Measurements from ENCODE around the gene CHMP1A. TPM values are rescaled to one million over a fixed set of nuclear protein-coding genes. Genes with fewer than 3 reads are reported as not detected.
"Not testable (repeated sequence)": the region's sequence is repeated elsewhere in the genome, so short reads cannot be mapped to it uniquely, and the experiment has no call there.

The CHMP1A gene
- total RNA-seq, 1 experiment from 2014 or later, result 159 TPM

DNA sequence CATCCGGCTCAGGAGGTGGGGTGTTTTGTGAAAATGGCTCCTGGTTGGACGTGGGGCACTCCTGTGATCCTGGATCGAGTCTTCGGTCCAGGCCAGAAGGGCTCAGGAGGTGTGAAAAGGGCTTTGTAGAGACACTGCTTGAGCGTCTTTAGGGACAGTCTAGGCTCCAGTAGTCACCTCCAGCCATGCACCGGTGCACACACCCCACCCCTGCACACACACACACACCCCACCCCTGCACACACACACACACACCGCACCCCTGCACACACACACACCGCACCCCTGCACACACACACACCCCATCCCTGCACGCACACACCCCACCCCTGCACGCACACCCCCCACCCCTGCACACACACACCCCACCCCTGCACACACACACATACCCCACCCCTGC is 19.1 kb downstream of the CHMP1A start:
- peaks cover 8% of the 10 kb centered on the region for H3K4me1 Mint-ChIP-seq (ENCODE audit: low read depth, unreplicated experiment)
- no TSS peak for BruUV-seq (replicated peaks)
- Histone ChIP-seq H3K27me3 (replicated peaks; ENCODE audit: control insufficient read depth, insufficient read depth, low read length) (no peaks in the 10 kb centered on the region; the same call in 1 of the 2 replicates), H3K4me1 (no peaks in the 10 kb centered on the region), H3K4me3 (ENCODE audit: low read depth, low read length) (no peak overlapping the region), H3K36me3 (ENCODE audit: control insufficient read depth, insufficient read depth, low read length) (no peaks in the 10 kb centered on the region; the same call in 1 of the 2 replicates), H3K9me3 (no peaks in the 10 kb centered on the region)
- H3K36me3 Mint-ChIP-seq (ENCODE audit: insufficient read depth, unreplicated experiment), result peaks cover 31% of the 10 kb centered on the region
- TF ChIP-seq, protein P1, sequence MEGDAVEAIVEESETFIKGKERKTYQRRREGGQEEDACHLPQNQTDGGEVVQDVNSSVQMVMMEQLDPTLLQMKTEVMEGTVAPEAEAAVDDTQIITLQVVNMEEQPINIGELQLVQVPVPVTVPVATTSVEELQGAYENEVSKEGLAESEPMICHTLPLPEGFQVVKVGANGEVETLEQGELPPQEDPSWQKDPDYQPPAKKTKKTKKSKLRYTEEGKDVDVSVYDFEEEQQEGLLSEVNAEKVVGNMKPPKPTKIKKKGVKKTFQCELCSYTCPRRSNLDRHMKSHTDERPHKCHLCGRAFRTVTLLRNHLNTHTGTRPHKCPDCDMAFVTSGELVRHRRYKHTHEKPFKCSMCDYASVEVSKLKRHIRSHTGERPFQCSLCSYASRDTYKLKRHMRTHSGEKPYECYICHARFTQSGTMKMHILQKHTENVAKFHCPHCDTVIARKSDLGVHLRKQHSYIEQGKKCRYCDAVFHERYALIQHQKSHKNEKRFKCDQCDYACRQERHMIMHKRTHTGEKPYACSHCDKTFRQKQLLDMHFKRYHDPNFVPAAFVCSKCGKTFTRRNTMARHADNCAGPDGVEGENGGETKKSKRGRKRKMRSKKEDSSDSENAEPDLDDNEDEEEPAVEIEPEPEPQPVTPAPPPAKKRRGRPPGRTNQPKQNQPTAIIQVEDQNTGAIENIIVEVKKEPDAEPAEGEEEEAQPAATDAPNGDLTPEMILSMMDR (IDR thresholded peaks at IDR 0.05; ENCODE audit: insufficient read depth in 1 of 2, low read depth in 1 of 2, low read length in 1 of 2, severe bottlenecking in 1 of 2, unreplicated experiment in 1 of 2), result no peak
- no peaks in the 10 kb centered on the region for H3K9me3 Mint-ChIP-seq (ENCODE audit: unreplicated experiment)
- peaks cover 3% of the 10 kb centered on the region for H3K27me3 Mint-ChIP-seq (ENCODE audit: insufficient read depth, unreplicated experiment)
- POLR2A ChIA-PET, result no interaction called here
- intact Hi-C loops (cut with micrococcal nuclease; ENCODE audit: unreplicated experiment), result loop anchor here (2.0 kb wide), 1 partner anchor 20 kb away; no protein-coding TSS in a partner anchor
- no peak overlapping the region for H3K4me3 Mint-ChIP-seq (ENCODE audit: unreplicated experiment)
- CTCF ChIA-PET, result no interaction called here
- DNase-seq, result no peak
- no peak overlapping the region for H3K27ac Mint-ChIP-seq (ENCODE audit: unreplicated experiment)

DNA sequence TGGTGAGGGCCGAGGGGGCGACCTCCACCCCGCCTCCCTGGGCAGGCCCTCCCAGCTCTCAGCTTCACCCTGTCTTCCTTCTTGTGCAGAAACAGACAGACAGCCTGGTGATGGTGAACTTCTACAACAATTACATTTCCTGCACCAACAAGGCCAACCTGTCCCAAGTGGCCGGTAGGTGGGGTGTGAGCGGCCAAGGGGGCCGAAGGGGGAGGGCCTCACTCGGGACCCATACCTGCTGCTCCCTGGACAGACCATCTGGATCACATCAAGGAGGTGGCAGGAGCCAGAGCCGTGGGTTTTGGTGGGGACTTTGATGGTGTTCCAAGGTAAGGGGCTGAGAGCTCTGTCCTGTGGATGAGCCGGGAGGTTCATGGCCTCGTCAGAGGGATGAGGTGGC is 20.1 kb downstream of the CHMP1A start:
- POLR2A ChIA-PET, result no interaction called here
- no peak overlapping the region for H3K4me3 ChIP-seq (ENCODE audit: low read depth, low read length)
- TF ChIP-seq, protein P1 (IDR thresholded peaks at IDR 0.05; ENCODE audit: insufficient read depth in 1 of 2, low read depth in 1 of 2, low read length in 1 of 2, severe bottlenecking in 1 of 2, unreplicated experiment in 1 of 2), result no peak

DNA sequence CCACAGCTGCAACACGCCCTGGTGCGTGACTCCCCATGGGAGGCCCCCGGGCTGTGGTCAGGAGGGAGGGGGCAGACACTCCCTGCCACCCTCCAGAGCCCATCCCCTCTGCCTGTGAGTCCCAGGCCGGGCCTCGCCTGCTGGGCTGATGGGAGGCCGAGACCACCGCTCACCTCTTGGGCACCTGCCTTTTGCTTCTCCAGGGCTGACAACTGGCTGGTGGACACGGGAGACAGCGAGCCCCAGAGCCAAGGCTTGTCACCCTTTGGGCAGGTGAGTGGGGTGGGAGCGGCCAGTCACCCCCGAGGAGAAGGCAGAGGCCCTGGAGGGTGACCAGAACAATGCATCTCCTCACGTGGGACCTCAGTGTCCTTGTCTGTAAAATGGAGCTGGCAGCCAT is 20.8 kb downstream of the CHMP1A start:
- Histone ChIP-seq H3K4me3 (ENCODE audit: low read depth, low read length) (no peak overlapping the region), H3K4me1 (no peaks in the 10 kb centered on the region), H3K36me3 (ENCODE audit: control insufficient read depth, insufficient read depth, low read length) (no peaks in the 10 kb centered on the region), H3K9me3 (no peaks in the 10 kb centered on the region), H3K27me3 (replicated peaks; ENCODE audit: control insufficient read depth, insufficient read depth, low read length) (no peaks in the 10 kb centered on the region; the same call in 1 of the 2 replicates)
- ChIA-PET CTCF (no interaction called here), POLR2A (no interaction called here)
- intact Hi-C loops (cut with micrococcal nuclease; ENCODE audit: unreplicated experiment), result no loop called here
- no peak overlapping the region for H3K27ac Mint-ChIP-seq (ENCODE audit: unreplicated experiment)
- H3K4me1 Mint-ChIP-seq (ENCODE audit: low read depth, unreplicated experiment), result peaks cover 8% of the 10 kb centered on the region
- no TSS peak for BruUV-seq (replicated peaks)
- no peak overlapping the region for H3K4me3 Mint-ChIP-seq (ENCODE audit: unreplicated experiment)
- H3K36me3 Mint-ChIP-seq (ENCODE audit: insufficient read depth, unreplicated experiment), result peaks cover 14% of the 10 kb centered on the region
- TF ChIP-seq, protein P1 (IDR thresholded peaks at IDR 0.05; ENCODE audit: insufficient read depth in 1 of 2, low read depth in 1 of 2, low read length in 1 of 2, severe bottlenecking in 1 of 2, unreplicated experiment in 1 of 2), result no peak
- no peaks in the 10 kb centered on the region for H3K9me3 Mint-ChIP-seq (ENCODE audit: unreplicated experiment)
- peaks cover 3% of the 10 kb centered on the region for H3K27me3 Mint-ChIP-seq (ENCODE audit: insufficient read depth, unreplicated experiment)
- no peak for DNase-seq

More for the DNA sequence above, 20.1 kb downstream of the CHMP1A start:
- H3K27me3 ChIP-seq (replicated peaks; ENCODE audit: control insufficient read depth, insufficient read depth, low read length), result no peaks in the 10 kb centered on the region; the same call in 1 of the 2 replicates
- H3K9me3 ChIP-seq, result no peaks in the 10 kb centered on the region
- intact Hi-C loops (cut with micrococcal nuclease; ENCODE audit: unreplicated experiment), result no loop called here
- CTCF ChIA-PET, result no interaction called here
- H3K4me3 Mint-ChIP-seq (ENCODE audit: unreplicated experiment), result no peak overlapping the region
- no peaks in the 10 kb centered on the region for H3K4me1 ChIP-seq
- no TSS peak for BruUV-seq (replicated peaks)
- H3K36me3 ChIP-seq (ENCODE audit: control insufficient read depth, insufficient read depth, low read length), result no peaks in the 10 kb centered on the region
- DNase-seq, result no peak
- peaks cover 8% of the 10 kb centered on the region for H3K4me1 Mint-ChIP-seq (ENCODE audit: low read depth, unreplicated experiment)
- H3K9me3 Mint-ChIP-seq (ENCODE audit: unreplicated experiment), result no peaks in the 10 kb centered on the region
- peaks cover 3% of the 10 kb centered on the region for H3K27me3 Mint-ChIP-seq (ENCODE audit: insufficient read depth, unreplicated experiment)
- peaks cover 22% of the 10 kb centered on the region for H3K36me3 Mint-ChIP-seq (ENCODE audit: insufficient read depth, unreplicated experiment)
- H3K27ac Mint-ChIP-seq (ENCODE audit: unreplicated experiment), result no peak overlapping the region

DNA sequence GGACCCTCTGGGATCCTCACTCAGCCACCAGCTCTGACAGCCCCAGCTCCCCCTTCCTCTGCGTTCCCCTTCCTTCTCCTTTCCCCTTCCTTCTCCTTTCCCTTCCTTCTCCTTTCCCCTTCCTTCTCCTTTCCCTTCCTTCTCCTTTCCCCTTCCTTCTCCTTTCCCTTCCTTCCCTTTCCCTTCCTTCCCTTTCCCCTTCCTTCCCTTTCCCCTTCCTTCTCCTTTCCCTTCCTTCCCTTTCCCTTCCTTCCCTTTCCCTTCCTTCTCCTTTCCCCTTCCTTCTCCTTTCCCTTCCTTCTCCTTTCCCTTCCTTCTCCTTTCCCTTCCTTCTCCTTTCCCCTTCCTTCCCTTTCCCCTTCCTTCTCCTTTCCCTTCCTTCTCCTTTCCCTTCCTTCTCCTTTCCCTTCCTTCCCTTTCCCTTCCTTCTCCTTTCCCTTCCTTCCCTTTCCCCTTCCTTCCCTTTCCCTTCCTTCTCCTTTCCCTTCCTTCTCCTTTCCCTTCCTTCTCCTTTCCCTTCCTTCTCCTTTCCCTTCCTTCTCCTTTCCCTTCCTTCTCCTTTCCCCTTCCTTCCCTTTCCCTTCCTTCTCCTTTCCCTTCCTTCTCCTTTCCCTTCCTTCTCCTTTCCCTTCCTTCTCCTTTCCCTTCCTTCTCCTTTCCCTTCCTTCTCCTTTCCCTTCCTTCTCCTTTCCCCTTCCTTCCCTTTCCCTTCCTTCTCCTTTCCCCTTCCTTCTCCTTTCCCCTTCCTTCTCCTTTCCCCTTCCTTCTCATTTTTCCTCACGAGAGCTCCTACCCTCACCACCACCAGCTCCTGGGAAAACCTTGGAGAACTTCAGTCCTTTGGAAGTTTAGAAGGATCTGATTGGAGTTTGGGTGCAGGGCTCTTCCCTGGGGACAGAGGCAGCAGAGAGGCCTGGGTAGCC is 22.8 kb downstream of the CHMP1A start:
- H3K27me3 Mint-ChIP-seq (ENCODE audit: insufficient read depth, unreplicated experiment); BruUV-seq (replicated peaks); POLR2A ChIA-PET; H3K9me3 Mint-ChIP-seq (ENCODE audit: unreplicated experiment); H3K4me1 Mint-ChIP-seq (ENCODE audit: low read depth, unreplicated experiment); H3K4me3 Mint-ChIP-seq (ENCODE audit: unreplicated experiment); H3K9me3 ChIP-seq; H3K4me1 ChIP-seq; H3K27ac Mint-ChIP-seq (ENCODE audit: unreplicated experiment); intact Hi-C loops (cut with micrococcal nuclease; ENCODE audit: unreplicated experiment); DNase-seq; H3K4me3 ChIP-seq (ENCODE audit: low read depth, low read length); H3K36me3 Mint-ChIP-seq (ENCODE audit: insufficient read depth, unreplicated experiment); CTCF ChIA-PET; H3K36me3 ChIP-seq (ENCODE audit: control insufficient read depth, insufficient read depth, low read length); H3K27me3 ChIP-seq (replicated peaks; ENCODE audit: control insufficient read depth, insufficient read depth, low read length): not testable (repeated sequence)

All from Caco-2 (cell line).